Panc1 (cell line): Measurements from ENCODE around the gene TMEM271.

Source experiments
- POLR2AphosphoS5 ChIP-seq: IDR thresholded peaks from 2 replicates; pipeline ENCODE4 v1.6.1; 2012; ENCODE audit warnings: mild to moderate bottlenecking, low read depth, low read length, moderate library complexity
- SIN3A ChIP-seq: IDR thresholded peaks from 2 replicates; pipeline ENCODE4 v1.6.1; 2012; ENCODE audit warnings: low read depth, mild to moderate bottlenecking, low read length, moderate library complexity, borderline replicate concordance; ENCODE audit not compliant: insufficient read depth
- TF ChIP-seq, protein P1 (sequence below): fragments of 450-650 bp; IDR thresholded peaks from 2 replicates; pipeline ENCODE4 v1.5.1; 2017; ENCODE audit warnings: mild to moderate bottlenecking
- TF ChIP-seq, protein P2 (sequence below), 2 experiments: IDR thresholded peaks; 2 replicates each; pipeline ENCODE4 v1.6.1; 2011 to 2012; ENCODE audit warnings: low read depth in 2 of 2, control low read depth in 1 of 2, low read length in 1 of 2, mild to moderate bottlenecking in 1 of 2, moderate library complexity in 1 of 2; ENCODE audit not compliant: insufficient read depth in 1 of 2

DNA sequence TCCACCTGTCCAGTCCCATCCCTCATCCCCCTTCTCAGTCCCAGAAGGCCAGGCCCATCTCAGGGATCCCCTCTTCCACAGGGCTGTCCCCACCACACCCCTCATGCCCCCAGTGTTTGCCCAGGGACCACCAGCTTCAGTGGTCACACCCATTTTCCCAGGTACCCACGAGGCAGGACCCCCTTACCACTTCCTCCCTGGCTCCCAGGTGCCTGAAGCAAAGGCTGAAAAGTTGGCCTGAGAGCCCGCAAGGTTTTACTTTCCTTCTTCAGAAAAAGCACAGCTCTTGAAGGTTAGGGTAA lies 7.8 kb downstream of the TMEM271 start:
- TF ChIP-seq, protein P1, sequence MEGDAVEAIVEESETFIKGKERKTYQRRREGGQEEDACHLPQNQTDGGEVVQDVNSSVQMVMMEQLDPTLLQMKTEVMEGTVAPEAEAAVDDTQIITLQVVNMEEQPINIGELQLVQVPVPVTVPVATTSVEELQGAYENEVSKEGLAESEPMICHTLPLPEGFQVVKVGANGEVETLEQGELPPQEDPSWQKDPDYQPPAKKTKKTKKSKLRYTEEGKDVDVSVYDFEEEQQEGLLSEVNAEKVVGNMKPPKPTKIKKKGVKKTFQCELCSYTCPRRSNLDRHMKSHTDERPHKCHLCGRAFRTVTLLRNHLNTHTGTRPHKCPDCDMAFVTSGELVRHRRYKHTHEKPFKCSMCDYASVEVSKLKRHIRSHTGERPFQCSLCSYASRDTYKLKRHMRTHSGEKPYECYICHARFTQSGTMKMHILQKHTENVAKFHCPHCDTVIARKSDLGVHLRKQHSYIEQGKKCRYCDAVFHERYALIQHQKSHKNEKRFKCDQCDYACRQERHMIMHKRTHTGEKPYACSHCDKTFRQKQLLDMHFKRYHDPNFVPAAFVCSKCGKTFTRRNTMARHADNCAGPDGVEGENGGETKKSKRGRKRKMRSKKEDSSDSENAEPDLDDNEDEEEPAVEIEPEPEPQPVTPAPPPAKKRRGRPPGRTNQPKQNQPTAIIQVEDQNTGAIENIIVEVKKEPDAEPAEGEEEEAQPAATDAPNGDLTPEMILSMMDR = no peak
- no peak for TF ChIP-seq SIN3A
- TF ChIP-seq, protein P2, sequence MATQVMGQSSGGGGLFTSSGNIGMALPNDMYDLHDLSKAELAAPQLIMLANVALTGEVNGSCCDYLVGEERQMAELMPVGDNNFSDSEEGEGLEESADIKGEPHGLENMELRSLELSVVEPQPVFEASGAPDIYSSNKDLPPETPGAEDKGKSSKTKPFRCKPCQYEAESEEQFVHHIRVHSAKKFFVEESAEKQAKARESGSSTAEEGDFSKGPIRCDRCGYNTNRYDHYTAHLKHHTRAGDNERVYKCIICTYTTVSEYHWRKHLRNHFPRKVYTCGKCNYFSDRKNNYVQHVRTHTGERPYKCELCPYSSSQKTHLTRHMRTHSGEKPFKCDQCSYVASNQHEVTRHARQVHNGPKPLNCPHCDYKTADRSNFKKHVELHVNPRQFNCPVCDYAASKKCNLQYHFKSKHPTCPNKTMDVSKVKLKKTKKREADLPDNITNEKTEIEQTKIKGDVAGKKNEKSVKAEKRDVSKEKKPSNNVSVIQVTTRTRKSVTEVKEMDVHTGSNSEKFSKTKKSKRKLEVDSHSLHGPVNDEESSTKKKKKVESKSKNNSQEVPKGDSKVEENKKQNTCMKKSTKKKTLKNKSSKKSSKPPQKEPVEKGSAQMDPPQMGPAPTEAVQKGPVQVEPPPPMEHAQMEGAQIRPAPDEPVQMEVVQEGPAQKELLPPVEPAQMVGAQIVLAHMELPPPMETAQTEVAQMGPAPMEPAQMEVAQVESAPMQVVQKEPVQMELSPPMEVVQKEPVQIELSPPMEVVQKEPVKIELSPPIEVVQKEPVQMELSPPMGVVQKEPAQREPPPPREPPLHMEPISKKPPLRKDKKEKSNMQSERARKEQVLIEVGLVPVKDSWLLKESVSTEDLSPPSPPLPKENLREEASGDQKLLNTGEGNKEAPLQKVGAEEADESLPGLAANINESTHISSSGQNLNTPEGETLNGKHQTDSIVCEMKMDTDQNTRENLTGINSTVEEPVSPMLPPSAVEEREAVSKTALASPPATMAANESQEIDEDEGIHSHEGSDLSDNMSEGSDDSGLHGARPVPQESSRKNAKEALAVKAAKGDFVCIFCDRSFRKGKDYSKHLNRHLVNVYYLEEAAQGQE (IDR thresholded peaks at IDR 0.05; ENCODE audit: insufficient read depth in 1 of 2, low read depth in 2 of 2, low read length in 1 of 2) = no peak
- no peak for TF ChIP-seq POLR2AphosphoS5
